ENCODE results near the gene MRAS. TPM values are rescaled to one million over a fixed set of nuclear protein-coding genes. Genes with fewer than 3 reads are reported as not detected.

Gene MRAS
- total and polyA plus RNA-seq, 4 donors, result 12.6 to 28.7 (median 22.3) TPM

DNA sequence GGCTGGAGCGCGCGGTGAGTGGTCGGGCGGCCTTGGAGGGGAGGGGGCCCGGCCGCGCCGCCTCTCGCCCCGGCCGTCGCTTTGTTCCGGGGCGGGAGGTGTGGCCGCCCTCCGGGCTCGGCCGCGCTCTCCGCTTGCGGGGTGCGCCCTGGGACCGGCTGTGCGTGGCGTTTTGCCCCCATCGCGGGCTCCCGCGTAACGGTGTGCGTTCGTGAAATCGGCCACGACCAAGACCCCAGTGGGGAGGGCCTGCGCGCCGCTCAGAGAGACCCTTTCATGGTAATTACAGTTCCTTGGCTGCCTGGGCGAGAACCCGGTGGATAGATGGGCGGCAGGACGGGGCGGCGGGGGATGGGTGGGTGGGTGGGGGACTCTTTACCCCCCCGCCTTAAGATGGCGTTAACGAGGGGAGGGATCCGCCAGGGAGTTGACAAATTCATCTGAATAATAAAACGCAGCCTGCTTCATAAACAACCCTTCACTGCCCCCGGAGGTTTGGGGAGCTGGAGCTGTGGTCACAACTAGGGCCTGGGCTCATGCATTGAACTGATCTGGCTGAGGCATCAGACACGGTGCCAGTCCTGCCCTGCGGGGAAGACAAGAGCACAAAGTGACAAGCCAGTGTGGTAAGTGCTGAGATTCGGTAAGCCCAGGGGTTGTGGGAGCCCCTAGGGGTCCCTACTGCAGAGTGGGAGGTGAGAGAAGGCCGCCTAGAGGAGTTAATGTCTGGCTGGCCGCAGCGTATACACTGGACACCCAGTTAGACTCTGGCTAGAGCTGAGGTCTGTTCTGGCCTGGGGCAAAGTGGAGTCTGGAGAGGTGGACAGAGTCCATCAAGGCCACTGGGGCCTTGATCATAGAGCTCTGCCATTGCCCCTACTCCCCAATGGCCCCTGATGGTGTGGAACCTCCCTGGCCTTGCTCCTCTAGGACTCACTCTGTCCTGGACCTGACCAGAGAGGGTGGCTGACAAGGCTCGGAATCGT is 668 bp downstream of the MRAS start:
- Histone ChIP-seq H3K27ac (ENCODE audit: low read depth in 1 of 2, low read length in 1 of 2) (peak overlapping the region; percentile 94 to 97), H3K9ac (ENCODE audit: insufficient read depth in 1 of 2, low read length in 2 of 2) (peak overlapping the region; percentile 37 to 61), H3K36me3 (ENCODE audit: control insufficient read depth in 4 of 4, insufficient read depth in 4 of 4, low read length in 4 of 4) (no peaks in the 10 kb centered on the region), H3K4me1 (ENCODE audit: control insufficient read depth in 5 of 5, insufficient read depth in 5 of 5, low read length in 5 of 5) (peaks cover 3 to 14% (median 7%) of the 10 kb centered on the region in 5 donors), H3K4me3 (peak overlapping the region; percentile 77), H3K27me3 (ENCODE audit: control insufficient read depth in 3 of 3, insufficient read depth in 3 of 3, low read length in 2 of 3) (no peaks in the 10 kb centered on the region), H3K9me3 (ENCODE audit: control insufficient read depth in 4 of 4, insufficient read depth in 3 of 4, low read length in 3 of 4) (no peaks in the 10 kb centered on the region)
- WGBS, 2 donors, result 8 to 17% methylated on average over 43 to 58 of the region's 58 CpGs
- TF ChIP-seq, protein P1, sequence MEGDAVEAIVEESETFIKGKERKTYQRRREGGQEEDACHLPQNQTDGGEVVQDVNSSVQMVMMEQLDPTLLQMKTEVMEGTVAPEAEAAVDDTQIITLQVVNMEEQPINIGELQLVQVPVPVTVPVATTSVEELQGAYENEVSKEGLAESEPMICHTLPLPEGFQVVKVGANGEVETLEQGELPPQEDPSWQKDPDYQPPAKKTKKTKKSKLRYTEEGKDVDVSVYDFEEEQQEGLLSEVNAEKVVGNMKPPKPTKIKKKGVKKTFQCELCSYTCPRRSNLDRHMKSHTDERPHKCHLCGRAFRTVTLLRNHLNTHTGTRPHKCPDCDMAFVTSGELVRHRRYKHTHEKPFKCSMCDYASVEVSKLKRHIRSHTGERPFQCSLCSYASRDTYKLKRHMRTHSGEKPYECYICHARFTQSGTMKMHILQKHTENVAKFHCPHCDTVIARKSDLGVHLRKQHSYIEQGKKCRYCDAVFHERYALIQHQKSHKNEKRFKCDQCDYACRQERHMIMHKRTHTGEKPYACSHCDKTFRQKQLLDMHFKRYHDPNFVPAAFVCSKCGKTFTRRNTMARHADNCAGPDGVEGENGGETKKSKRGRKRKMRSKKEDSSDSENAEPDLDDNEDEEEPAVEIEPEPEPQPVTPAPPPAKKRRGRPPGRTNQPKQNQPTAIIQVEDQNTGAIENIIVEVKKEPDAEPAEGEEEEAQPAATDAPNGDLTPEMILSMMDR (IDR thresholded peaks at IDR 0.05; ENCODE audit: control extremely low read depth, extremely low read depth), result no peak
- DNase-seq, result peak; percentile 60 to 63 (median 62)
- ATAC-seq (ENCODE audit: insufficient read depth, low FRiP score), result peak; percentile 38

DNA sequence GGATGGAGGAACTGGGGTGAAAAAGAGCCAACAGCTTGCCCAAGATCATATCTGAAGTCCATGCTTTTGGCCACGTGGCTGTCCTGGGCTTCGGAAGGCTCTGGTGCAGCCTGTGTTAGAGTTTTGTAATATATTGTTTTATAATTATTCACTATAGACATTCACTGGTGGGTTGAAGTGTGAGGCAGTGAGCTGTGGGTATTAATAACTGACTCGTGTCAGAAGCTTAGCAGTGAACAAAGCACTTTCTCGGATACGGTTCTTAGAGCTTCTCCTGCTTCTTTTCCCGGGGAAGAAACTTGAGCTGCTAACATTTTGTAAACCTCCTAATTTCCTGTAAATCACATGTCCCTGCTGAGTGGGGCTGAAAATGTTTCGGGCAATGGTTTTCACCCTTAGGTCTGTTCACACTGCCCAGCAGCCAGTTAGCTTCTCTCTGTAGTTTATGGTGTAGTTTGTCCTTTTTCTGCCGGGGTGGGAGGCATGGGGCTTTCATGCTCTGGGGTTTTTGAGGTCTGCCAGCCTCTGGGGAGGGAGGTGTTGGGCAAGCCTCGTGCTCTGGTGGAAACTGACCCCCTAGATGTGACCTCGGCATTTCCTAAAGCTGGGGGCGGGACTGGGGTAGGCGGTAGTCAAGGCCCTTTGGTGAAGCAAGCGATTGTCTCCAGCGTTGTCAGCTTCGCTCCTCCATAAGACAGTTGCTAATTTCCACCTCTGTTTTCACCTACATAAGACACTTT is 1.7 kb downstream of the MRAS start:
- no peaks in the 10 kb centered on the region for H3K9me3 ChIP-seq (ENCODE audit: control insufficient read depth in 4 of 4, insufficient read depth in 3 of 4, low read length in 3 of 4)
- TF ChIP-seq, protein P1 (IDR thresholded peaks at IDR 0.05; ENCODE audit: control extremely low read depth, extremely low read depth), result no peak
- H3K4me1 ChIP-seq (ENCODE audit: control insufficient read depth in 5 of 5, insufficient read depth in 5 of 5, low read length in 5 of 5), result peaks cover 3 to 14% (median 7%) of the 10 kb centered on the region in 5 donors
- peak overlapping the region; percentile 51 for H3K4me3 ChIP-seq
- DNase-seq, result peak in 2 of 3 donors; percentile 50 to 55
- H3K27me3 ChIP-seq (ENCODE audit: control insufficient read depth in 3 of 3, insufficient read depth in 3 of 3, low read length in 2 of 3), result no peaks in the 10 kb centered on the region
- no peak overlapping the region for H3K9ac ChIP-seq (ENCODE audit: insufficient read depth in 1 of 2, low read length in 2 of 2)
- 37 to 41% methylated on average over 15 of the region's 15 CpGs for WGBS, 2 donors
- H3K36me3 ChIP-seq (ENCODE audit: control insufficient read depth in 4 of 4, insufficient read depth in 4 of 4, low read length in 4 of 4), result no peaks in the 10 kb centered on the region
- no peak for ATAC-seq (ENCODE audit: insufficient read depth, low FRiP score)
- H3K27ac ChIP-seq (ENCODE audit: low read depth in 1 of 2, low read length in 1 of 2), result peak overlapping the region; percentile 79 to 80

DNA sequence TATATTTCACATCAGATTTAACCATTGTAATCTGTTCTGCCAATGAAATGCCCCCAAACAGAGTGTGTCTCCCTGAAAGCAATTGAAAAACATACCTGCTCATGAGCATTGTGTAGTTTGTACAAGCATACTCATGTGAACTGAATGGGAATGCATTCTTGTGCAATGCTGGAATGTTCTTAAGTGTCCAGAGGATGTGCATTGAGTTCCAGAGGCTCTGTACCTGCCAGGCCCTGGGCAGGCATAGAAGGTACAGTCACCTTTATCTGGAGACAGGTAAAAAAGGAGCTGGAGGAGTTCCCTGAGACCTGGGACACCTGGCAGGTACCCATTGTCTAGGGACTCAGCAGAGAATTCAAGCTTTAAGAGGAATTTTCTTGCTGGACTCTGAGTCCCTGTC is 2.8 kb downstream of the MRAS start:
- no peak overlapping the region for H3K9ac ChIP-seq (ENCODE audit: insufficient read depth in 1 of 2, low read length in 2 of 2)
- no peaks in the 10 kb centered on the region for H3K9me3 ChIP-seq (ENCODE audit: control insufficient read depth in 4 of 4, insufficient read depth in 3 of 4, low read length in 3 of 4)
- no peaks in the 10 kb centered on the region for H3K27me3 ChIP-seq (ENCODE audit: control insufficient read depth in 3 of 3, insufficient read depth in 3 of 3, low read length in 2 of 3)
- peak overlapping the region in 1 of 2 donors; percentile 79 for H3K27ac ChIP-seq (ENCODE audit: low read depth in 1 of 2, low read length in 1 of 2)
- H3K4me3 ChIP-seq, result no peak overlapping the region
- peaks cover 0 to 1% (median 0%) of the 10 kb centered on the region in 4 donors for H3K36me3 ChIP-seq (ENCODE audit: control insufficient read depth in 4 of 4, insufficient read depth in 4 of 4, low read length in 4 of 4)
- H3K4me1 ChIP-seq (ENCODE audit: control insufficient read depth in 5 of 5, insufficient read depth in 5 of 5, low read length in 5 of 5), result peaks cover 3 to 14% (median 7%) of the 10 kb centered on the region in 5 donors
- ATAC-seq (ENCODE audit: insufficient read depth, low FRiP score) (no peak), DNase-seq (no peak)
- TF ChIP-seq, protein P1 (IDR thresholded peaks at IDR 0.05; ENCODE audit: control extremely low read depth, extremely low read depth), result no peak
